ENCODE results near the gene ACSL3. TPM values are rescaled to one million over a fixed set of nuclear protein-coding genes. Genes with fewer than 3 reads are reported as not detected.

ACSL3 gene
- total RNA-seq, 4 donors from 2014 or later, result 46.5 to 71.6 (median 52.1) TPM

DNA sequence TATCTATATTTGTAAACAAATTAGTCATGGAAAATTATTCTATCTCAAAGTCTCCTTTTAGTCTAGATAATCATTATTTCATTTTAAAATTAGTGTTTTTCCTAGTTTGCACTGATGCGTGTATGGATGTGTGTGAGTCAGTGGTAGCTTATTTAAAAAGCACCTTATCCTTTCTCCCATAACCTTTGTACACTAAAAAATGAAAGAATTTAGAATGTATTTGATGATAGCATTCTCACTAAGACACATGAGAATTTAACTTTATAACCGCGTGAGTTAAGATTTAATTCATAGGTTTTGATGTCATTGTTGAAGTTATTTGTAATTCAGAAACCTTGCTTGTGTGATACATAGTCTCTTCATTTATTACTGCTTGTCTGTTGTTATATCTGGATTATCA, 81.7 kb downstream of the ACSL3 start:
- TF ChIP-seq, protein P1, sequence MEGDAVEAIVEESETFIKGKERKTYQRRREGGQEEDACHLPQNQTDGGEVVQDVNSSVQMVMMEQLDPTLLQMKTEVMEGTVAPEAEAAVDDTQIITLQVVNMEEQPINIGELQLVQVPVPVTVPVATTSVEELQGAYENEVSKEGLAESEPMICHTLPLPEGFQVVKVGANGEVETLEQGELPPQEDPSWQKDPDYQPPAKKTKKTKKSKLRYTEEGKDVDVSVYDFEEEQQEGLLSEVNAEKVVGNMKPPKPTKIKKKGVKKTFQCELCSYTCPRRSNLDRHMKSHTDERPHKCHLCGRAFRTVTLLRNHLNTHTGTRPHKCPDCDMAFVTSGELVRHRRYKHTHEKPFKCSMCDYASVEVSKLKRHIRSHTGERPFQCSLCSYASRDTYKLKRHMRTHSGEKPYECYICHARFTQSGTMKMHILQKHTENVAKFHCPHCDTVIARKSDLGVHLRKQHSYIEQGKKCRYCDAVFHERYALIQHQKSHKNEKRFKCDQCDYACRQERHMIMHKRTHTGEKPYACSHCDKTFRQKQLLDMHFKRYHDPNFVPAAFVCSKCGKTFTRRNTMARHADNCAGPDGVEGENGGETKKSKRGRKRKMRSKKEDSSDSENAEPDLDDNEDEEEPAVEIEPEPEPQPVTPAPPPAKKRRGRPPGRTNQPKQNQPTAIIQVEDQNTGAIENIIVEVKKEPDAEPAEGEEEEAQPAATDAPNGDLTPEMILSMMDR (IDR thresholded peaks at IDR 0.05), result no peak
- no peak for TF ChIP-seq POLR2AphosphoS5 (IDR thresholded peaks at IDR 0.05)
- peaks cover 0 to 19% (median 0%) of the 10 kb centered on the region in 3 donors for H3K9me3 ChIP-seq
- H3K27me3 ChIP-seq, result no peaks in the 10 kb centered on the region
- no peak for ATAC-seq
- peaks cover 0 to 34% of the 10 kb centered on the region in 2 donors for H3K36me3 ChIP-seq
- peaks cover 0 to 19% (median 3%) of the 10 kb centered on the region in 3 donors for H3K4me1 ChIP-seq
- H3K4me3 ChIP-seq, result no peak overlapping the region
- no peak overlapping the region for H3K27ac ChIP-seq
- WGBS, 2 donors (ENCODE audit: low coverage in 1 of 2), result 95 to 100% methylated on average over 3 of the region's 3 CpGs

DNA sequence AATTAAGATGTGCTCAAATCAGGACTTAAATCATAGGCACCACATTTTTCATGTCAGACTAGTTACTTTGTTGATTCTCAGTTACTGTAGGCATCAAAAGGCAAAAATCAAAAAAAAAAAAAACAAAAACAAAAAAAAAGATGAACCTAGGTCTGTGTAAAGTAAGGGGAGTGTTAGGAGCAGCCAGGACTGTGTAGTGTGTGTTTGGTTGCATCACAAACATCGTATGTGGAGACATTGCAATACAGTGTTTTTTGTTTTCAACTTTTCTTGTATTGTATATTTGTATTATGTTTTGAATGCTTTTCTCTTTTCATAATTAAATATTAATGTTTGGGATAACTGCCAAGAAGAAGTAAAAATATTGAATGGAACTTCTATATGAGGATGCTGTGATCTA, 82.1 kb downstream of the ACSL3 start:
- 82 to 88% methylated on average over 1 of the region's 1 CpG for WGBS, 2 donors (ENCODE audit: low coverage in 1 of 2)
- Histone ChIP-seq H3K27me3 (no peaks in the 10 kb centered on the region), H3K27ac (no peak overlapping the region), H3K4me3 (no peak overlapping the region), H3K36me3 (peaks cover 0 to 30% of the 10 kb centered on the region in 2 donors), H3K9me3 (peaks cover 0 to 15% (median 0%) of the 10 kb centered on the region in 3 donors), H3K4me1 (peaks cover 0 to 19% (median 3%) of the 10 kb centered on the region in 3 donors)
- no peak for TF ChIP-seq POLR2A (IDR thresholded peaks at IDR 0.05)
- TF ChIP-seq, protein P1 (IDR thresholded peaks at IDR 0.05), result no peak
- TF ChIP-seq EP300 (IDR thresholded peaks at IDR 0.05), result no peak
- TF ChIP-seq POLR2AphosphoS5 (IDR thresholded peaks at IDR 0.05), result no peak
- no peak for ATAC-seq

DNA sequence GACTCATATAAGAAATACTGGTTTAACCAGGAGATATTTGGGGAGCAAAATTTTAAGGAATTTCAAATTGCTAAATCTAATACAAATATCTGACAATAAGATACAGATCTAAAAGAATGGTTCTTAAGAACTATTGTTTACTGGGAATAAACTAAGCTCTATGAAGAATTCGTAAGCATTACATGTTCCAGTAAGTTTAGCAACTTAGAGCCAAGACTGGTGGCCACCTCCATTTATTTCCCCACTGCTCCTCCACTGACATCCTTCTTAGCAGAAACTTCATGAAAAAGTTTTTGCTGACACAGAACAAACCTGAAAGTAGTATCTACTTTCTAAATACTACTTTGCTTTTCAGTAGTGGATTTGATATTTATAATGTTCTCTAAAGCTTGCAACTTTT, 83.0 kb downstream of the ACSL3 start:
- Histone ChIP-seq H3K4me3 (no peak overlapping the region), H3K9me3 (peaks cover 0 to 7% (median 0%) of the 10 kb centered on the region in 3 donors), H3K27ac (peak overlapping the region in 1 of 4 donors; percentile 26), H3K4me1 (peaks cover 0 to 19% (median 3%) of the 10 kb centered on the region in 3 donors), H3K27me3 (no peaks in the 10 kb centered on the region), H3K36me3 (peaks cover 0 to 22% of the 10 kb centered on the region in 2 donors)
- TF ChIP-seq POLR2AphosphoS5 (IDR thresholded peaks at IDR 0.05) (peak; percentile 41), POLR2A (IDR thresholded peaks at IDR 0.05) (no peak)
- 22% methylated on average over 1 of the region's 1 CpG for WGBS, 2 donors (ENCODE audit: low coverage in 1 of 2)
- no peak for ATAC-seq

DNA sequence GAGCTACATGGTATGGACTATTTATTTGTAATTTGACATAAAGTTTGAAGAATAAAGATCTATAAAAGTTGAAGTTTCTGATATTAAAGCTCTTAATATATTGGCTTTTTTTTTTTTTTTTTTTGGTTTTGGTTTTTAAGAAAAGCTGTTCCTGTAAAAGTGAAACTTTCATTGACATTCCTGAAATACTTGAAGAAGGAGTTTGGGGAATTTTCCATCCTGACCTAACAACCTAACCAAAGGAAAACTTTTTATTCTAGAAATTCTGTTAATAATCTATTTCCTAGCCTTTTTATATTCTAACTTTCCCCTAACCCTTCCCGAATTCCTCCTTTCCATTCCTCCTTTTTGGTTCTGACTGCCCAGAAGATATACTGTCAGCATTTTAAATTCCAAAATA, 83.7 kb downstream of the ACSL3 start:
- no peak overlapping the region for H3K4me3 ChIP-seq
- no peaks in the 10 kb centered on the region for H3K9me3 ChIP-seq

DNA sequence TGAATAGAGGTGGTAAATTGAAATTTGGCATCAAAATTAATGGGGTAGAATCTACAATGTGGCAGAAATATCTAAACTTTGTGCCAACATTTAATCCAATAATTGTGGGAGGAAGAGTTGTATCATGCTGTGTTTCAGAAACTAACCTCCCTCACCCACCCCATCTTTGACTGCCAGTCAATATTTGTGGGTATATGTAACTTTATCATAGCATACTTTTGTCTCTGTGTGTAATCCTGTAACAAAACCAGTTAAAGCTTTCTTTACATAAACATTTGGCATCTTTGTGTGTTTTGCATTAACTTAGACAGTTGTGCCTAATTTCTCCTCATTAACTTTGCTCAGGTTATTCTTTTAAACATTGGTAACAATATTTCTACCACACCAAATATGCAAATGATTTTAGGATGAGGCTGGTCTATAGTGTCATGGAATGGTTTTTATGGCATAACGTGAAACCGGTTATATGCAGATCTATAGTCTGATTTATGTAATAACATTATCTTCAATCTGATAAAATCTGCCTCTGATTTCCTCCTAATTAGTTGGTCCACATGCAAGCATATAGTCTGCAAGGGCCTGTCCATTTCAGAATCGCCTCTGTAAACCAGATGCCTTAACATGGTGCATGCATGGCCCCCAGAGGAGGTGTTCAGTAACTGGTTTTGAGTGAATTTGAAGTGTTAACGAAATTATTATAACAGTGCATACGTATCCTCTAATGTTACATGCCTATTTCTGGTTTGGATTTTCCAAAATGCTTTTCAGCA, 84.3 kb downstream of the ACSL3 start:
- H3K9me3 ChIP-seq, result no peaks in the 10 kb centered on the region
- no peak for ATAC-seq
- peaks cover 0 to 13% of the 10 kb centered on the region in 2 donors for H3K36me3 ChIP-seq
- no peaks in the 10 kb centered on the region for H3K27me3 ChIP-seq
- peaks cover 0 to 19% (median 3%) of the 10 kb centered on the region in 3 donors for H3K4me1 ChIP-seq
- H3K4me3 ChIP-seq, result no peak overlapping the region
- H3K27ac ChIP-seq, result no peak overlapping the region
- TF ChIP-seq, protein P1 (IDR thresholded peaks at IDR 0.05), result no peak
- no peak for TF ChIP-seq POLR2AphosphoS5 (IDR thresholded peaks at IDR 0.05)
- TF ChIP-seq EP300 (IDR thresholded peaks at IDR 0.05), result no peak
- TF ChIP-seq POLR2A (IDR thresholded peaks at IDR 0.05), result no peak
- WGBS, 2 donors (ENCODE audit: low coverage in 1 of 2), result 89 to 92% methylated on average over 3 to 5 of the region's 5 CpGs

More for the DNA sequence above, 83.7 kb downstream of the ACSL3 start:
- no peak overlapping the region for H3K27ac ChIP-seq
- no peak for ATAC-seq
- peaks cover 0 to 19% (median 3%) of the 10 kb centered on the region in 3 donors for H3K4me1 ChIP-seq
- no peaks in the 10 kb centered on the region for H3K27me3 ChIP-seq
- 75 to 78% methylated on average over 1 of the region's 1 CpG for whole genome bisulfite sequencing, 2 donors (ENCODE audit: low coverage in 1 of 2)
- peaks cover 0 to 14% of the 10 kb centered on the region in 2 donors for H3K36me3 ChIP-seq
- TF ChIP-seq POLR2AphosphoS5 (IDR thresholded peaks at IDR 0.05) (no peak), EP300 (IDR thresholded peaks at IDR 0.05) (no peak)

DNA sequence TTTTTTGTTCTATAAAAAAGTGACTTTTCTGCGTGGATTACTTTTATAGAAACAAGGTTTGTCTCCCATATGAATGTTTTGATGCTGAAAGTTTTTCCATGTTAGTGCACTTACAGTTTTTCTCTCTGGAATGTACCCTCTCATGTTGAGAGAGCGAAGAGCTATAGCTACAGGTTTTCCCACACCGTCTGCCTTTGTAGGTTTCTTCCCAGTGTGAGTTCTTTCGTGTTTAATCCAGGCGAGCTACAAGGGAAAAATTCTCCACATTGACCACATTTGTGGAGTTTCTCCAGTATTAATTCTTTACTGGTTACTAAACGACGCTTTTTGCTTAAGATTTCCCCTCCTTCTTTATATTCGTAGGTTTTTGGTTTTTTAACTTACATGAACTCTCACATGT, 85.1 kb downstream of the ACSL3 start:
- Histone ChIP-seq H3K4me3 (no peak overlapping the region), H3K4me1 (peaks cover 0 to 19% (median 3%) of the 10 kb centered on the region in 3 donors), H3K36me3 (peaks cover 0 to 8% of the 10 kb centered on the region in 2 donors), H3K27me3 (no peaks in the 10 kb centered on the region), H3K27ac (no peak overlapping the region), H3K9me3 (no peaks in the 10 kb centered on the region)
- no peak for TF ChIP-seq POLR2AphosphoS5 (IDR thresholded peaks at IDR 0.05)
- no peak for TF ChIP-seq EP300 (IDR thresholded peaks at IDR 0.05)
- TF ChIP-seq, protein P1 (IDR thresholded peaks at IDR 0.05), result no peak
- no peak for TF ChIP-seq POLR2A (IDR thresholded peaks at IDR 0.05)
- ATAC-seq, result no peak
- WGBS, 2 donors (ENCODE audit: low coverage in 1 of 2), result 90 to 93% methylated on average over 6 to 8 of the region's 8 CpGs
